ENCODE data around the gene AATF. TPM values are rescaled to one million over a fixed set of nuclear protein-coding genes. Genes with fewer than 3 reads are reported as not detected.

Gene AATF
- total and polyA plus RNA-seq, 12 donors: 21.0 to 68.2 (median 41.1) TPM

DNA sequence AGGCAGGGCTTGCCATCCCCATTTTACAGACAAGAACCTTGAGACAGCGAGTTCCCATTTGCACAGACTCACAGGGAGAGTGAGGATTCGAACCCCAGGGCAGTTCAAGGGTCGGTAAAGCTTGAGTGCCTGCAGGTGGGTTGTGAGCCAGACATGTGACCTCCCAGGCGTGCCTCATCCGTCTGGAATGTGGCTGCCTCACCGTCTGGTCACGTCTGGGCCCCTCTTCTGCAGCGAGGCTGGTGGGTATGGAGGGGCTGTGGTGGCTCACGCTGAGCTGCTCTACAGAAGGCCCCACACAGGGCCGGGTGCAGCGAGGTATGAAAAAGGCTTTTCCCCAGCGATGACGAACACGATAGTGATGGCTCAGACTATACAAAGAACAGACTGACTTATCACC is 47.2 kb upstream of the AATF start:
- WGBS, 4 donors: 60 to 66% (median 65%) methylated on average over 1 to 14 of the region's 14 CpGs
- DNase-seq: no peak
- Histone ChIP-seq H3K36me3 (replicated peaks in 1 of 2) (no peaks in the 10 kb centered on the region), H3K4me3 (no peak overlapping the region), H3K27me3 (peaks cover 3% of the 10 kb centered on the region), H3K4me1 (replicated peaks in 1 of 2) (no peaks in the 10 kb centered on the region), H3K9me3 (replicated peaks in 1 of 3) (no peaks in the 10 kb centered on the region), H3K27ac (no peak overlapping the region)
- intact Hi-C loops (cut with DNase I): no loop called here
- TF ChIP-seq, protein P1, sequence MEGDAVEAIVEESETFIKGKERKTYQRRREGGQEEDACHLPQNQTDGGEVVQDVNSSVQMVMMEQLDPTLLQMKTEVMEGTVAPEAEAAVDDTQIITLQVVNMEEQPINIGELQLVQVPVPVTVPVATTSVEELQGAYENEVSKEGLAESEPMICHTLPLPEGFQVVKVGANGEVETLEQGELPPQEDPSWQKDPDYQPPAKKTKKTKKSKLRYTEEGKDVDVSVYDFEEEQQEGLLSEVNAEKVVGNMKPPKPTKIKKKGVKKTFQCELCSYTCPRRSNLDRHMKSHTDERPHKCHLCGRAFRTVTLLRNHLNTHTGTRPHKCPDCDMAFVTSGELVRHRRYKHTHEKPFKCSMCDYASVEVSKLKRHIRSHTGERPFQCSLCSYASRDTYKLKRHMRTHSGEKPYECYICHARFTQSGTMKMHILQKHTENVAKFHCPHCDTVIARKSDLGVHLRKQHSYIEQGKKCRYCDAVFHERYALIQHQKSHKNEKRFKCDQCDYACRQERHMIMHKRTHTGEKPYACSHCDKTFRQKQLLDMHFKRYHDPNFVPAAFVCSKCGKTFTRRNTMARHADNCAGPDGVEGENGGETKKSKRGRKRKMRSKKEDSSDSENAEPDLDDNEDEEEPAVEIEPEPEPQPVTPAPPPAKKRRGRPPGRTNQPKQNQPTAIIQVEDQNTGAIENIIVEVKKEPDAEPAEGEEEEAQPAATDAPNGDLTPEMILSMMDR (IDR thresholded peaks at IDR 0.05): no peak
- TF ChIP-seq POLR2A (IDR thresholded peaks at IDR 0.05): no peak

DNA sequence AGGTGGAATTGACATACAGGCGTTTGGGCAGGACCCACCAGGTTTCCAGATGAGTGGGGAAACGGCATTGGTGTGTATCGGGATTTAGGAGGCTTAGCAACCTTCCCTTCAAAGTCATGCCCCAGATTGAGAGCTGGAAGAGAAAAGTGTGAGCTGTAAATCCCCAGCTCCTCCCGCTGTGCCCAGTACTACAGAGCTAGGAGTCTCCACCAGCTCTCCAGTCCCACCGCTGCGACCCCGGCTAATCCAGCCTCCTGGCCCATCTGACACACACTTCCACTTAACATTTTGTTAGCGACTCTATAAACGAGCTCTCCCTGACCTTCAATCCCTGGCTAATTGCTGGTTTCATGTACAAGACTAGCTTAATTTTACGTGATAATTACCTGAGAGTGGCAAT is 41.3 kb upstream of the AATF start:
- H3K36me3 ChIP-seq (replicated peaks in 1 of 2): no peaks in the 10 kb centered on the region
- intact Hi-C loops (cut with DNase I): no loop called here
- 72 to 80% (median 77%) methylated on average over 7 to 10 of the region's 10 CpGs for WGBS, 4 donors

DNA sequence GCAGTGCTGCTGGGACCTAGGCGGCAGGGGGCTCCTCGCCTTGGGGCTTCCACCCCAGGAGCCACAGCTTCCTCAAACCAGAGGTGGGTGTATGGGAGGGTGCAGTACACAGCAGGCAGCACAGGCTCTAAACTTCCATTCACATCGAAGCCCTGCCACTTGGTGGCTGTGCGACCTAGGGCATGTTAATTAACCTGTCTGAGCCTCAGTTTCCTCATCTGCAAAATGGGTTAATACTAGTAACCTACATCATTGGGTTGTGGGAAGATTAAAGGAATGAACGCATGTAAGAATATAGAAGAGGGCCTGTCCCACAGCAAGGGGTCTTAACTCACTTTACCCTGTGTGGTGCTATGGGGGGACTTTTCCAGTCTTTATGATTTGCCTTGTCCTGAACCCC is 38.2 kb upstream of the AATF start:
- H3K27me3 ChIP-seq: peaks cover 4% of the 10 kb centered on the region
- H3K27ac ChIP-seq: no peak overlapping the region
- H3K36me3 ChIP-seq (replicated peaks in 1 of 2): no peaks in the 10 kb centered on the region
- H3K4me1 ChIP-seq (replicated peaks in 1 of 2): no peaks in the 10 kb centered on the region
- intact Hi-C loops (cut with DNase I): no loop called here
- TF ChIP-seq, protein P1 (IDR thresholded peaks at IDR 0.05): no peak
- no peak for TF ChIP-seq POLR2A (IDR thresholded peaks at IDR 0.05)
- no peak for DNase-seq
- H3K9me3 ChIP-seq (replicated peaks in 1 of 3): no peaks in the 10 kb centered on the region
- no peak overlapping the region for H3K4me3 ChIP-seq
- WGBS, 4 donors: 62 to 100% (median 76%) methylated on average over 2 to 5 of the region's 5 CpGs

More for the DNA sequence above, 41.3 kb upstream of the AATF start:
- Histone ChIP-seq H3K27ac (no peak overlapping the region), H3K4me1 (replicated peaks in 1 of 2) (no peaks in the 10 kb centered on the region), H3K9me3 (replicated peaks in 1 of 3) (no peaks in the 10 kb centered on the region), H3K27me3 (peaks cover 4% of the 10 kb centered on the region), H3K4me3 (no peak overlapping the region)
- no peak for DNase-seq
- TF ChIP-seq, protein P1 (IDR thresholded peaks at IDR 0.05): no peak
- no peak for TF ChIP-seq POLR2A (IDR thresholded peaks at IDR 0.05)

DNA sequence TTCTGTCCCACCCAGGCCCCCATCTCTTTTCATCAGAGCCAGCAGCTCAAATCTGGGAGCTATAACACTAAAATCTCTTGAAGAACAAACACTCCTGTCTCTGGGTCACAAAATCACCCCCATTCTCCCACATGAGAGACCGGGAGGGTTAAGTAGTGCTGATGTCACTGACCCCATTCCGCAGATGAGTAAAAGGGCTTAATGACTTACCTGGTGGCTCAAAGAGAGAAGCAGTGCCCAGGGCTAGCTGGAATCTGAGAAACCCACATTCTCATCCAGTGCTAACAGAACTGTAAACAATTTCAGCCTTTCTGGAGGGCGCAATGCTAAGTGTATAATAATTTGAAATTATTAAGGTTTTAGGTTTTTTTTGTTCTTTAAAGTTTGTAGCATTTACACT is 37.8 kb upstream of the AATF start:
- H3K27ac ChIP-seq: no peak overlapping the region
- no peaks in the 10 kb centered on the region for H3K36me3 ChIP-seq (replicated peaks in 1 of 2)
- WGBS, 4 donors: 60 to 74% (median 68%) methylated on average over 3 of the region's 3 CpGs
- no peaks in the 10 kb centered on the region for H3K4me1 ChIP-seq (replicated peaks in 1 of 2)
- peaks cover 4% of the 10 kb centered on the region for H3K27me3 ChIP-seq
- no peaks in the 10 kb centered on the region for H3K9me3 ChIP-seq (replicated peaks in 1 of 3)
- H3K4me3 ChIP-seq: no peak overlapping the region
- TF ChIP-seq, protein P1 (IDR thresholded peaks at IDR 0.05): no peak
- no peak for TF ChIP-seq POLR2A (IDR thresholded peaks at IDR 0.05)
- no peak for DNase-seq
- intact Hi-C loops (cut with DNase I): no loop called here

Data from adrenal gland (tissue), 12 donors.